RKO (cell line): ENCODE results near the gene AARSD1.
"Not testable (repeated sequence)": the region's sequence is repeated elsewhere in the genome, so short reads cannot be mapped to it uniquely, and the experiment has no call there.

Experiments used
- DNase-seq: peaks from one replicate; pipeline ENCODE4 v3.0.0-alpha.2; 2016; ENCODE audit warnings: low spot score

Gene AARSD1

GRCh38 chr17:42920106-42920900 is 44.0 kb downstream of the AARSD1 start:
- no peak for DNase-seq

- not testable (repeated sequence) for DNase-seq
Observed at GRCh38 chr17:42919522-42920077, 44.7 kb downstream of the AARSD1 start.

GRCh38 chr17:42918902-42919521 is 45.2 kb downstream of the AARSD1 start:
- DNase-seq = no peak

- no peak for DNase-seq
Observed at GRCh38 chr17:42917236-42917603, 47.0 kb downstream of the AARSD1 start.

GRCh38 chr17:42916388-42917235 is 47.6 kb downstream of the AARSD1 start:
- DNase-seq = not testable (repeated sequence)

GRCh38 chr17:42915288-42915687 is 49.0 kb downstream of the AARSD1 start:
- not testable (repeated sequence) for DNase-seq

GRCh38 chr17:42913981-42914617 is 50.2 kb downstream of the AARSD1 start:
- no peak for DNase-seq

- no peak for DNase-seq
Observed at GRCh38 chr17:42913522-42913921, 50.7 kb downstream of the AARSD1 start.

GRCh38 chr17:42908872-42909700 is 55.2 kb downstream of the AARSD1 start:
- DNase-seq = no peak

- no peak for DNase-seq
Observed at GRCh38 chr17:42906772-42907446, 57.3 kb downstream of the AARSD1 start.

- DNase-seq = no peak
Observed at GRCh38 chr17:42904110-42904469, 60.2 kb downstream of the AARSD1 start.

GRCh38 chr17:42901535-42902229 is 62.6 kb downstream of the AARSD1 start:
- no peak for DNase-seq
